Endothelial cell of umbilical vein (primary cell): ENCODE data around the gene KAZALD1.

ENCODE experiments used
- FOS ChIP-seq: IDR thresholded peaks from 2 replicates; pipeline ENCODE4 v1.6.1; 2011; ENCODE audit warnings: mild to moderate bottlenecking, low read length, moderate library complexity, borderline replicate concordance; ENCODE audit not compliant: insufficient read depth
- POLR2AphosphoS5 ChIP-seq: IDR thresholded peaks from 2 replicates; pipeline ENCODE4 v1.6.1; 2012; ENCODE audit warnings: low read depth, mild to moderate bottlenecking, control low read depth, low read length, moderate library complexity; ENCODE audit not compliant: insufficient read depth

GRCh38 chr10:101087965-101088364 lies 26.2 kb downstream of the KAZALD1 start:
- TF ChIP-seq POLR2AphosphoS5, result no peak
- no peak for TF ChIP-seq FOS
